Omental fat pad (tissue), 4 donors: ENCODE measurements around the gene ASCC1. TPM values are rescaled to one million over a fixed set of nuclear protein-coding genes. Genes with fewer than 3 reads are reported as not detected.
A peak's percentile ranks its signal among the peaks of the same experiment; 100 is the strongest.

Experiments used
- ATAC-seq: fragments of 150-250 bp; one replicate; pipeline ENCODE4 v1.9.1; 2016; ENCODE audit warnings: mild to moderate bottlenecking, moderate library complexity; ENCODE audit not compliant: low FRiP score
- DNase-seq: peaks from one replicate; pipeline ENCODE4 v3.0.0-alpha.2; 2019; ENCODE audit warnings: low spot score
- total RNA-seq, 4 donors: library from RNA; depleted of rRNA; stranded (reverse); fragments of >200 nt; gene quantifications; one replicate each; pipeline ENCODE4 v1.1.0, GENCODE V29; 2016
- TF ChIP-seq, protein P1 (sequence below), 3 donors: fragments of 450-650 bp; IDR thresholded peaks; one replicate each; pipeline ENCODE4 v1.5.1; 2016 to 2017; ENCODE audit warnings: antibody characterized with exemption in 3 of 3, mild to moderate bottlenecking in 3 of 3, moderate library complexity in 2 of 3

Gene ASCC1
- total RNA-seq, 4 donors from 2014 or later, result 21.3 to 34.5 (median 26.3) TPM

DNA sequence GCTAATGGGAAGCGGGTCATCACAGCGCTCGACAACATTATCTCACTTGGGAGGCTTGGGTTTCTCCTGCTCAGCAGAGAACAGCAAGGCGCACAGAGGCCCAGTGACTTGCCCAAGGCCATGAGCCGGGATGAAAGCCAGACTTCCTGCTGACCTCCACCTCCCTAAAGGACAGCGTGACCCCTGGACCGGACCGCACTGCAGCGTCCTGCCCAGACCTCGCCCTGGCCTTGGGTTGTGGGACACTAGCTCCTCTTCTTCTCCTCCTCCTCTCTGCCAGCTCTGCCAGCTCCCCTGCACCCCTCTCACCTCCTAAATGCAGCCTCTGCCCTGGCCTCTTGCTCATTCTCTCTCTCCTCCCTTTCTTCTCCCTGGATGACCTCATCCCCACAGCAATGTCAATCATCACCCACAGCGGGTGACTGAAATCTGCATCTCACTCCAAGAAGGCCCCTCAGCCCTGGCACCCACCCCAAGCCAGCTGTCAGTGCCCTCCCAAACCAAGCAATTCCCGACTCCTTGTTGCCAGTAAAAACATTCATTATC lies 147.1 kb downstream of the ASCC1 start:
- TF ChIP-seq, protein P1, sequence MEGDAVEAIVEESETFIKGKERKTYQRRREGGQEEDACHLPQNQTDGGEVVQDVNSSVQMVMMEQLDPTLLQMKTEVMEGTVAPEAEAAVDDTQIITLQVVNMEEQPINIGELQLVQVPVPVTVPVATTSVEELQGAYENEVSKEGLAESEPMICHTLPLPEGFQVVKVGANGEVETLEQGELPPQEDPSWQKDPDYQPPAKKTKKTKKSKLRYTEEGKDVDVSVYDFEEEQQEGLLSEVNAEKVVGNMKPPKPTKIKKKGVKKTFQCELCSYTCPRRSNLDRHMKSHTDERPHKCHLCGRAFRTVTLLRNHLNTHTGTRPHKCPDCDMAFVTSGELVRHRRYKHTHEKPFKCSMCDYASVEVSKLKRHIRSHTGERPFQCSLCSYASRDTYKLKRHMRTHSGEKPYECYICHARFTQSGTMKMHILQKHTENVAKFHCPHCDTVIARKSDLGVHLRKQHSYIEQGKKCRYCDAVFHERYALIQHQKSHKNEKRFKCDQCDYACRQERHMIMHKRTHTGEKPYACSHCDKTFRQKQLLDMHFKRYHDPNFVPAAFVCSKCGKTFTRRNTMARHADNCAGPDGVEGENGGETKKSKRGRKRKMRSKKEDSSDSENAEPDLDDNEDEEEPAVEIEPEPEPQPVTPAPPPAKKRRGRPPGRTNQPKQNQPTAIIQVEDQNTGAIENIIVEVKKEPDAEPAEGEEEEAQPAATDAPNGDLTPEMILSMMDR (IDR thresholded peaks at IDR 0.05), result no peak
- ATAC-seq (peak; percentile 24), DNase-seq (no peak)

DNA sequence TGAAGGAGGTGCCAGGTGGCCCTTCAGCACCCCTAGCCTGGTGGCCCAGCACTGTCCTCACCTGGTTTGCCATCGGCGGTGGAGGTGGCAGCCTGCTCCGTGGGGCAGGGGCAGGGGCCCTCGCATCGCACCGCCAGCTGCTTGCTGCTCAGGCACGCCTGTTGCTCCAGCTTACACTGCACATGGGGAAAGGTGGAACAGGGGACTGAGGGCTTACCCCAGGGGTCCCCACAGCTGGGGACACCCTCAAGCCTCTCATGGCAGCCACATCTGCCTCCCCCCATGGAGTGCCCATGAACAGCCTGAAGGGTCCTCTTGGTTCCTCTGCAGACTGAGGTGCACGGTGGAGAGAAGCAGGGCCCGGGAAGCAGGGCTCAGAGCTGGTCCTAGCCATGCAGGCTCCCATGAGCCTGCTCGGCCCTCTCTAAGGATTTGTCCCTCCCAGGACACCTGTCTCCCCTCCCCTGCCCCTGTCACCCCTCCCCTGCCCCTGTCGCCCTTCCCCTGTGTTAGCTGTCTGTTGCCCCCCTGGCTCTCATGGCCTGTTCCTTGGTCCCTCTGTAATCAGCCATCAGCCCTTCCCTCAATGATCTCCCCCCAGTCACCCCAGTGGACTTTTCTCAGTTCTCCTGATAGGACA lies 147.8 kb downstream of the ASCC1 start:
- ATAC-seq (no peak), DNase-seq (no peak)
- TF ChIP-seq, protein P1 (IDR thresholded peaks at IDR 0.05), result no peak

DNA sequence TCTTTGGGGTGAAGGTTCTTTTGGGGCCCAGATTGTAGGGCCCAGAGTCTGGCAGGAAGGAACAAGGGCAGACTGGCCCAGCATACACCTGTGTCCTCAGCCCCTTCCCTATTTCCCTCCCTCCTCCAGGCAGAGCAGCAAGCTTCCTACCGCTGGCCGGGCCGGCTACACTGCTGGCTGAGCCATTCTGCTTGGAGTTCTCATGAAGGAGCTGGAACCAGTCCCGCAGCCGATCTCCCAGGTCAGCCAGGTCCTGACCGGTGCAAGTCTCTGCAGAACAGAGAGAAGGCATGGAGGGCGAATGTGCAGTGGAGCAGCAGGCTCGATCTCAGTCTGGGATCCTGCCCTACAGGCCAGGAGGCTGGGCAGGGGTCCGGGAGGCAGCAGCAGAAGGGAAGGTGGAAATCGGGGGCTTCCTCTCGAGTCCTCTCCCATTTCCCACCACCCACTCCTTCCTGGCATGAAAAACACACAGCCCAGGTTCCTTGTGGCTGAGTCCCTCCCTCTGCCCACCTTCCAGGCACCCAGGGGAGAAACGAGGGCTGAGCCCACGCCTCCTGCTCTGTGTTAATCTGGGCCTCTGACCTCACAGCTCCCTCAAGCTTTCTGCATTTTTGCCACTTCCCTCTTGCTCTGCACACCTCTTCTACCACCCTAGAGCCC lies 148.5 kb downstream of the ASCC1 start:
- TF ChIP-seq, protein P1 (IDR thresholded peaks at IDR 0.05), result no peak
- ATAC-seq, result no peak

DNA sequence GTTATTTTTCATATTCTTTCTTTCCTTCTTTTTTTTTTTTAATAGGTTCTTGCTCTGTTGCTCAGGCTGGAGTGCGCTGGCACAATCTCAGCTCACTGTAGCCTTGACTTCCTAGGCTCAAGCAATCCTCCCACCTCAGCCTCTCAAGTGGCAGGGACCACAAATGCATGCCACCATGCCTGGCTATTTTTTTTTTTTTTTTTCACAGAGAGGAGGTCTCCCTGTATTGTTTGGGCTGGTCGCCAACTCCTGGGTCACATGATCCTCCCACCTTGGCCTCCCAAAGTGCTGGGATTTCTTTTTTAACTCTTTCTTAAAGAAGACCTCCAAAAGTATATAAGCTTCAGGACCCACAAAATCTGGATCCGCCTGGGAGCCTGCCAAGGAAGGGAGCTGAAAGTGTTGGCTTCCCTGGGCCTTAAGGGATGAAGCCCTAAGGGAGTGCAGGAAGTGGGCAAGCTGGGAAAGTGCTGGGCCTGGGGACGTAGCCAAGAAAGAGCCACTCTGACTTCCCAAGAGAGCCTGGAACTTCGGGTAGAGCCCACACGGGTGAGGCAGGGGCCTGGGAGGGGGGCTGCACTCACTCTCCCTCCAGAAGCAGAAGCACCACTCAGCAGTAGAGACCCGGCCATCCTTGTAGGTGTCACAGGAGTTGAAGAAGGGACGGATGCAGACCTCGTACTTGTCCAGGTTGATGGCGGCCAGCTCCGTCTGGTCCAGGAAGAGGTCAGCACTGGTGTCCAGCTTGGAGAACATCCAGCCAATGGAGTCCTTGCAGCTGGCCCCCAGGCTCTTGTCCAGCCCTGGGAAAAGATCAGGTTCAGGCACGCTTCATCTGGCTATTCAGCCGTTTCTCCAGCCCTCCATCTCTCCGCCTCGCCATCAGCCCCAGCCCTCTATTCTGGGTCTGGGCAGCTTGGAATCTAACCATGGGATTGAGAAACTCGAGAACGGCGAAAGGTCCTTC lies 149.5 kb downstream of the ASCC1 start:
- TF ChIP-seq, protein P1 (IDR thresholded peaks at IDR 0.05), result no peak
- ATAC-seq (no peak), DNase-seq (no peak)

More for the DNA sequence above, 148.5 kb downstream of the ASCC1 start:
- DNase-seq, result no peak

DNA sequence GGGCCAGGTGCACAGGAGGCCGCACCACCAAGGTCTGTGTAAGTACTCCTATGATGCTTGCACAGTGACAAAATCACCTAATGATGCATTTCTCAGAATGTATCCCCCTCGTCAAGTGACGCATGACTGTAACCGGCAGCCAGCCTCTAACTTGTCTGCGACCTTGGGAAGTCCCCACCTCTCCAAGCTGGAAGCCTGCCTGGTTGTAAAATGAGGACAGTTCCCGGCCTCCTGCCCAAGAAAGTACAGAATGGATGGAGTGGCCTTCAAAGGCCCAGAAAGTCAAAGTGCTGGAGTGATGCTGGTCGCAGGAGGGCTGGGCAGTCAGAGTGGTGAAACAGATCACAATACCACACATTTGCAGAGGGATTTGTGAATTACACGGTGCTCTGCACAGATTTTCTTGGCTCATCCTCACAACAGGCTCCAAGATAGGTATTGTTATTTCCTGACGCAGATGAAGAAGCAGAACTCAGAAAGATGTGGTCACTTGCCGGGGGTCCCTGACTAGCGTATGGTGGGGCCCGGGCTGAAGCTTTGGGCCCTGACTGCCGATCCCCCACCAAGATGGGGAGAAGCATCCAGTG lies 150.5 kb downstream of the ASCC1 start:
- DNase-seq (no peak), ATAC-seq (no peak)
- TF ChIP-seq, protein P1 (IDR thresholded peaks at IDR 0.05), result no peak

DNA sequence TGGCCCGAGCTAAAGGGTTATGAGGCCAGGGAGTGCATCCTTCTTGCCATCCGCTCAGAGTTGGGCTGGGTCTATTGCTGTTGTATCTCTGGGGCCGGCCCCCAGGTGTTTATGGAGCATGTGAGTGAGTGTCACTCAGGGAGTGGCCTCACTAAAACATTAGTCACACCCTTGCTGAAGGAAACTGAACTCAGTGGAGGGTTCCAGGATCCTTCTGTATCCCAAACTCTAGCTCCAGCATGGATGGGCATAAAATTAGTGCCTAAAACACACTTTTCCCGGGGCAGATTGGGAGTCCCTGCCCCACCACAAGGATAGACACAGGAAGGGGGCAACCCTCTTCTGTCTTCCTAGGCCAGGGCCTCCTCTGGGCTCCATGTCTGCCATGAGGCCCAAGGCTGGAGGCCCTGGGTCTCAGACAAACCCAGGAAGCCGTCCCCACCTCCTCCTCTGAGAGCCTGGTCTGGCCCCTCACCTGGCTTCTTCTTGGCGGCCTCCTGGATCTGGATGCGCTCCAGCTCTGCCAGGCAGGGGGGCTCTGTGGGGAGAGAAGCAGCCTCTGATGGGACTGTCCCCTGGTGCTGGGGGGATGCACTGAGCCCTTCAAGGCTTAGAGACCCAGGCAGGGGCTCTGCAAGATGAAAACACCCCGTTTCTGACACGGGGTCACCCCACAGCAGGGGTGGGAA lies 152.2 kb downstream of the ASCC1 start:
- TF ChIP-seq, protein P1 (IDR thresholded peaks at IDR 0.05), result no peak
- DNase-seq, result no peak
- ATAC-seq, result no peak
